Measurements from ENCODE around the gene ABTB2.
A peak's percentile ranks its signal among the peaks of the same experiment; 100 is the strongest.
"Not testable (repeated sequence)": the region's sequence is repeated elsewhere in the genome, so short reads cannot be mapped to it uniquely, and the experiment has no call there.

The ABTB2 gene

DNA sequence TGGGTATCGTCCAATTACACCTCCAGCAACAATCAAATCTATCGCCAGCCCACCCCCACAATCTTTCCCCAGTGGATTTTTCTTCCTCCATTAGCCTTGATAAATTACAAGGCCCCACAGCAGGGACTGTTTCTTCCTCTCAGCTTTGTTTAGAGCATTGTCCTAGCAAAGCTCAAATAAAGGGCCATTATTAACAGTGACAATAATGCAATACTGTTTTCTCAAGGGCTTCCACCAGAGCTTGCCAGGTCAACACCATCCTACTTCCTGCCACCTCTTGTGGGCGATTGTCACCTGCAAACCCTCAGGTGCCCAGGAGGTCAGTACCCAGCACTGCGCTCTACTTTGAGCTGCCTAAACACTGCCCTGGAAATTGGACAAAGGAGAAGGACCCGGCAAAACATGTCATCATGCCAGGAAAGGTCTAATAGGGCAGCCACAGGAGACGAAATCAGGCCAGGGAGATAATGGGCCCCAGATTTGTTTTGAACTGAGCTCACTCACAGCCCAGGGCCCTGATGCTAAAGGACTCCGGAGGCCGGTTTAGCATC lies 95.2 kb downstream of the ABTB2 start:
- DNase-seq (ENCODE audit: low read depth), result no peak

DNA sequence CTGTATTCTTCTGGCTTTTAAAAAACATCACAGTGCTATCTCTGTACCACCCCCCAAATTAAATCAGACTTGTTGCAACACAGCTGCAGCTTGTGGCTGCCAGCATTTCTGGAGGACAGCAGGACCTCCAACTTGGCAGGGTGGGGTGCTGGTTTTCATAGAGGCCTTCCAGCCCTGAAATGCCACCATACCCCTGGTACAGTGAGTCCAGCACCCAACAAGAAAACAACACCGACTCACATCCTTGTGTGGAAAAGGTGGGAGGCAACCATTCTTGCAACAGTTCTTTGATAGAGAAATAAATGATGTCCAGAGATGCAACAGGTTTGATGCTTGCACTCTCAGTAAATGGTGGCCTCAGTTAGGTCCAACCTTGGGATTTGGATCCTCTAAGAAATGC lies 96.0 kb downstream of the ABTB2 start:
- DNase-seq (ENCODE audit: low read depth), result no peak

DNA sequence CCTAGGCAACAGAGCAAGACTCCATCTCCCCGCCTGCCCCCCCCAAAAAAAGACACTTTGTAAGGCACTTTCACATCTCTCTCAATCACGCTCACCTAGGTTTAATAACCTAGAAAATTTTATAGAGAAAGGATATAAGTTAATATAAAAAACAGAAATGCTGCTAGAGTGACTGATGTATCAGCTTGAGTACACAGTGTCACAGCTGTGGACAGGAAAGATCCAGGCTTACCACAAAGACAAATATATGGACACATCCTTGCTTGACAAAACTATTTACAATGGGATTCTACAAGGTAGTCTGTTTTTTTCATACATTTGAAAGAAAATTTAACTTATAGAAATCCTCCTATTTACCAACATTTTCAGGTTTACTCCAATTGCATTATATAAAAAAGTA lies 96.7 kb downstream of the ABTB2 start:
- DNase-seq (ENCODE audit: low read depth), result no peak

DNA sequence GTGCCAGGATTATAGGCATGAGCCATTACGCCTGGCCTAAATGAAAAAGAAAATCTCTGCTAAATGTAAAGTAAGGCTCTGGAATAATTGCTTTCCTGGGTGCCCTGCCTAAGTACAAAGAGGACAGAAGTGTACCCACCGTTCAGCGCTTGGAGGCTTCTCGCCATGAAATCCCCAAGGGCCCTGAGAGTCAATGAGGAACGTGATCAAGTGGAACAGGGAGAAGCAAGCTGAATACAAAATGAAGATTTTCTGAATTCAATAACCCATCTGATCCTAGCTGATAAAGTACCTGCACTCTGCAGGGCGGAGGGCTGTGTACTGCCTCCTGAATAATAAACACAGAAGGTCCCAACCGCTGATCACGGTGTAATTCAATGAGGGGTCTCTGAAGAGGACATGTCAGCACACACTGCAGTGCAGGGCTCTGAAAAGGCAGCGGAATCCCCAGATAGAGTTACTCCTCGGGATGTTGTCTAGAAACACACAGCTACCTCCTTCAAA lies 97.7 kb downstream of the ABTB2 start:
- no peak for DNase-seq (ENCODE audit: low read depth)

DNA sequence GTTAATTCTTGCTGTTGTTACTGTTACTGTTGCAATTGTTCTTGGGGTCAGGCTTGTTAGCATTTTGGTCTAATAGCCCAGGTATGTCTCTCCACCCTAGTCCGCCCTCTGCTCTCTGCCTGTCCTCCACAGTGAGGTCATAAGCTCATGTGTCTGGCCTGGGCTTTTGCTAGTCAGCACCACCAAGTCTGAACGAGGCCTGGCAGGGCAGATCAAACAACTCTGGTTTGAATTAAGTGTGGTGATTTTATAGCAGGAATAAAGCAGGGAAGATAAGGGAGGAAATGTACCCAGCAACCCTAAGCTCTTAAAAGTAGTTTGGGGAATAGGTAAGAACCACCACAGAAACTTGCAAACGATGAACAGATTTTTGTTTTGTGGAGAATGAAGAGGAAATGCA lies 98.7 kb downstream of the ABTB2 start:
- no peak for DNase-seq (ENCODE audit: low read depth)

DNA sequence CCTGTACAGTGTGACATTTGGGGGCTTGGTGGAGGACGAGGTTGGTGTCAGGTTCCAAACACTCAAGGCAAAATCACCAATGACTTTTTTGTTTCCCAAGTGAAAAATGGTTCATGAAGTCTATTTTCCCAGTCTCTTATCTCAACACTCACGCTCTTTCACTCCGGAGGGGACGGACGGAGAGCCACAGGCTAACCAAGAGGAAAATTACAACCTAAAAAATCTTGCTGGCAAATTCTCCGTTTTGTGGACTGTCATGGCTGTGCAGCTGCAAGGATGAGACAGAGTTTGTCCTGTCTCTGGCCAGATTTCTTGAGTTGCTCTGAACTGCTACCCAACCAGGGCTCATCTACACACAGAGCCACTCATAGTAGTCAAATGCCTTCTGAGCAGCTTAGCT lies 101.2 kb downstream of the ABTB2 start:
- DNase-seq (ENCODE audit: low read depth), result no peak

DNA sequence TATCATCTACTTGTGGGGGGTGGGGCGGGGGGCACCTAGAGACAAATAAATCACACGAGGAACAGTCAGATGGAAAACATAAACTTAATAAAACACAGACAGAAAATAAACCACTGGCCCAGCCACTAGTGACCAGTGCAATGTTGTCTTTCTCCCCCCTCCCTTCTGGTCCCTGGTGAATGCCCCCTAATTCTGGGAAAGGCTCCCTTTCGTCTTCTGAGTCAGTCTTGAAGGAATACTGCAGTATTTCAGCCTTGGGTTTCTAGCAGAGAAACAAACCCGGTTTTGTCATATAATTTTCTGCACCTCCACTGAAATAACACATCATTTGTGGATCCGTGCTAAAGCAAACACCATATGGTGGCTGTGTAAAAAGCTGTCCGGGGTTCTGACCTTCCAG lies 101.7 kb downstream of the ABTB2 start:
- DNase-seq (ENCODE audit: low read depth), result no peak

DNA sequence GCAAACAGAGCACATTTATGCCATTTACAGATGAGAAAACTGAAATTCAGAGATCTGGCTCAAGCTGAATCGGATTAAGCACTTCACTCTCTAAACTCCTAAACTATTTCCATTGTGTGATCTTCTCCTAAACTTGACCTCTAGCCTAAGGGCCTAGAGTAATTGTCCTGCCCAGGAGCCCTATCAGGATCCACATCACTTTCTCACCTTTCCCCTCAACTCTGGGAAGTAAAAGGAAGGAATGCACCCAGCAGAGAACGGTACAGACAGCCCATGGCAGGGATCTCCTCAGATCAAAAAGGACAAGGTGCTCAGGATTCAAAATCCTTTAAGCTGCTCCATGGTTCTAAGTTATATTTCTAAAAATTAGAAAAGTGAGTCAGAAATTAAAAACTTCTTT lies 102.7 kb downstream of the ABTB2 start:
- DNase-seq (ENCODE audit: low read depth), result no peak

DNA sequence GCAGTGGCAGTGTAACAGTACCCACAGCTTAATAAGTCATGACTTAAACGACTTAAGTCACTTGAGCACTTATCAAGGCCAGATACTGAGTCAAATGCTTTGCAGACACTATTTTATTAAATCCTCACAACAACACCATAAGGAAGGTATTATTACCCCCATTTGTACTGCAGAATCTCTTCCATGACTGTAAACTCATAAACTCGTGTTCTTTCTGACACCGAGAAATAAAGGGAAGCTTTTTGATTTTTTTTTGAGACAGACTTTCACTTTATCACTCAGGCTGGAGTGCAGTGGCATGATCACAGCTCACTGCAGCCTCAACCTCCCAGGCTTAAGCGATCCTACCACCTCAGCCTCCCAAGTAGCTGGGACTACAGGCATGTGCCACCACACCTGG lies 103.8 kb downstream of the ABTB2 start:
- DNase-seq (ENCODE audit: low read depth), result no peak

DNA sequence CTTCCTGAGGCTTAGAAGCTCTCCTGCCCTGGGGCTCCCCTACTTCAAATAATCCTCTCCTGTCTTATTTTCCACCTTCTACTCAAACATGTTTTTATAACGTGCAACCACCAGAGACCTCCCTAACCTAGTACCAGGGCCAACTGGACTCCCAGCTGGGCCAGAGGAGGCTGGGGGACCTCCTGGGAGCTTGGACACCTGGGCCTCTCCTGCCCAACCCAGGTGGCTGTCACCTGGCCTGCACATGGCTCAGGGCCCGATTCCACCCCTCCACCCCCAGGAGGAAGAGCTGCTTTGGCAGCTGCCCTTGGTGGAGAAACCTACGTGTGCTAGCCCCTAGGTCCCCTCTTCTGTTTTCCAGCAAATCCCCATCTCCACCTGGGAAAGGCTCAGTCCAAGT lies 105.2 kb downstream of the ABTB2 start:
- DNase-seq (ENCODE audit: low read depth), result no peak

DNA sequence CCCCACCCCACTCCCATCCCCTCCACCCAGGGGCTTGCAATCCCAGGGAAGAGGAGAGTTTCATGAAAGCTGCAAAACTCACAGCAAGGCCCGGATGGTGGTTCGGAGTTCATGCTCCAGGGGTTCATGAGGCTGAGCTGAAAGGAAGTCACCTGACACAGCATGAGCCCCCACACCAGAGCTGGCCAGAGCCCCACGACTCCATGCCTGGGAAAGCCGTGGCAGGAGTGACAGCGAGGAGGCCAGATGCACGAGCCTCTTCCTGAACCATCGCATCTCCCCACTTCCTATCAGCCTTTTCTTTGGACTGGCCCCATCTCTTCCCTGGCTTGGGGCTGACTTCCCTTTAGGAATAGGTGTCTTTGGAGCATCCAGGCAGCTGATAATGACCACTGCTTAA lies 105.8 kb downstream of the ABTB2 start:
- no peak for DNase-seq (ENCODE audit: low read depth)

DNA sequence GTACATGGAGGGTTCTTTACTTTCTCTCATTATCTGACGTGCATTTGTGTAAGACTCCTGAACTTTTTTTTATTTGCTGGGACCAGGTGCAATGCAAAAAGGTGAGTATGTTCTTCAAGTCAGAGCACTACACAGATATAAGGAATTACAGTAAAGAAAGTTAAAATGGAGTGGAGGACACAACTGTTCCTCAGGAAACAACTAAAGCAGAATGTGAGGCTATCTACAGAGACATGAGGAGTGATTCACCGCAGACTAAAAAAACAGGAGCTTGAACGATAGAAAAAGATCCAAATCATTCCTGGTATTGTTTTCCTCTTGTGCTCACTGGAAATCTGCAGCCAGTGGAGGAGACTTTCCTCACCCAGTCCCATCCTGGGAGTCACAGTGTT lies 106.2 kb downstream of the ABTB2 start:
- no peak for DNase-seq (ENCODE audit: low read depth)

DNA sequence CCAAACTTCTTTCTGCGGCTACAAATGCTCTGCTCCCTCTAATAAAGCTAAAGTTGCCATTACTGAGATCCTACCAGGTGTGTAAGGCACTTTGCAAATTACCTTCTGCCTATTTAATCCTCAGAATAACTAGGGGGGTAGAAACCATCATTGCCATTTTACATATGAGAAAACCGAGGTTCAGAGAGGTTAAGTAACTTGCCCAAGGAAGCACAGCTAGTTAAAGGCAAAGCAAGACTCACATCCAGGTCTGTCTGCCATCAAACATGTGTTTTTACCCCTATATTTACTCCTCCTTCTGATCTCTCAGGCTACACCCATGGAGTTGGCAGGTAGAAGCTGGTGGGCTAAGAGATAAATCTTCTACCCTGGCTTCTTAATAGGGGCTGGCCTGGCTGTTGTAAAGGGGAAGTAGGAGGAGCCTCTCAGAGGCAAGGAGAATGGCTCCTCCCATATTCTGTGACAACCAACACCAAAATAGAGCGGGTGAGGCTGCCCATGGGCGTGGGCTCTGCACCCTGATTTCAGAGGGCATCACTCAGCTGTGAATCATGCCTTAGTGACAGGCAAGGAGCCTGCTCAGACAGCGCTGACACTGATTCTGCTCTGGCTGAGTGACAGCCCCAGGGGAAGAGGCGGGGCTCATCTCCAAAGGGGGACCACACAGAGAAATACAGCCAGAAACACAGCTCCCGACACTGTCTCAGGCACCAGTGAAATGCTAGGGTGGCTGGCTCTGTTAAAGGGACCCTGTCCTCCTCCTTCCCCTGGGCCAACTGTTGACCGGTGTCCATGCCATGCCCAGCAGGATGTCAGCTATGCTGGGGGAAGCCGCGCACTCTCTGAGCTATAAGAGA lies 106.8 kb downstream of the ABTB2 start:
- peak; percentile 62 for DNase-seq (ENCODE audit: low read depth)

DNA sequence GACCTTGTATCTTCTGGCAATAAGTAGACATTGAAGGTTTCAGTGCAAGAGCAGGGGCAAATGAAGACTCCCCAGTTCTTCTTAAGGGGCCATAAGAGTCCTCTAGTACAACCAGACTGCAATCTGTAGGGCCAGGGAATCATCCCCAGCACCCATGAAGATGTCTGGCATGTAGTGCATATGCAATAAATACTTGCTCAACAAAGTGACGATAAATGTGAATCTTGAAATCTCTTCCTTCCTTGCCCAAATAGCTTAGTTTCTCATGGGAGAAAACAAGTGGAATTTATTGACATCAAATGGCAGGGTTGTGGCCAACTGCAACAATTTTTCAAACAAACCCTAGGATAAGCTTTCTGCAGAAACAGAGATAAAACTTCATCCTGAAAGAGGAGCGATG lies 107.6 kb downstream of the ABTB2 start:
- no peak for DNase-seq (ENCODE audit: low read depth)

DNA sequence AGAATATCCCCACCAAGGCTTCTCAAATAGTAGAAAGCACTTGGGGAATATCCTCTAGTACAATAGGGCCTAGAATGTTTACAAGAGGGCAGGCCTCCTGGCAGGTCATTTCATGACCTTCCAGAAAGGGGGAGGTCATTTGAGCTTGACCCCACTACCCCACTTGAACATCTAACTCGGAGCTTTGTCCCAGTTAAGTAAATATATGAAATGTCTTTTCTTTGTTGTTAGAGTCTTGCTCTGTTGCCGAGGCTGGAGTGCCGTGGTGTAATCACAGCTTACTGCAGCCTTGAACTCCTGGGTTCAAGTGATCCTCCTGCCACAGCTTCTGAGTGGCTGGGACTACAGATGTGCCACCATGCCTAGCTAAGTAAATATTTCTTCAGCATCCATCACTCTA lies 108.4 kb downstream of the ABTB2 start:
- DNase-seq (ENCODE audit: low read depth), result no peak

DNA sequence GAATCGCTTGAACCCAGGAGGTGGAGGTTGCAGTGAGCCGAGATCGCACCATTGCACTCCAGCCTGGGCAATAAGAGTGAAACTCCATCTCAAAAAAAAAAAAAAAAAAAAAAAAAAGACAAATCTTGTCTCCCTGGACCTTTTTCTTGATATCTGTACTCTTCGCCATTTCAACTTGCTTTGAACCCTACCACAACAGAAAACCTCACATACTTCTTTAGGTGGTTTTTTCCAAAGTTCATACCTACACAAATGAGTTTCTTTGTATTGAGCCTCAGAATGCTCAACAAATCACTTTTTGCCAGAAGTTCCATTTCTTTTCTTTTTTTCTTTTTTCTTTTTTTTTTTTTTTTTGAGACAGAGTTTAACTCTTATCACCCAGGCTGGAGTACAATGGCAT lies 111.3 kb downstream of the ABTB2 start:
- DNase-seq (ENCODE audit: low read depth), result not testable (repeated sequence)

DNA sequence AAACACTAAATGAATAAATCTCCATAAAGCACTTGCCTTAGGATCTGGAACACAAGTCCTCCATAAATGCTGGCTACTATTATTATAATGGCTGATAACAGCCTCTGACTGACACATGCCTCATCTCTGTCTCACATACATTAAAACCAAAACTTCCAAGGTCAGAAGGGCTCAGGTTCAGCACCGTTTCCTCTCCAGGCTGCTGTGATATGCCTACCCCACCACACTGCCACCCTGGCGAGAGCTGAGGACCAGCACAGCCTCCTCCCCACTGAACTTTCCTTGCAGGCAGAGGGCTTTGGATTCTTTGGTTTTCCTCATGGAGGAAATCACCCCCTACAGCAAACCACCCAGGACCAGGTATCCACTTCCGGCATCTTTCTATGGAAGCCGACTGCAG lies 112.8 kb downstream of the ABTB2 start:
- DNase-seq (ENCODE audit: low read depth), result no peak

DNA sequence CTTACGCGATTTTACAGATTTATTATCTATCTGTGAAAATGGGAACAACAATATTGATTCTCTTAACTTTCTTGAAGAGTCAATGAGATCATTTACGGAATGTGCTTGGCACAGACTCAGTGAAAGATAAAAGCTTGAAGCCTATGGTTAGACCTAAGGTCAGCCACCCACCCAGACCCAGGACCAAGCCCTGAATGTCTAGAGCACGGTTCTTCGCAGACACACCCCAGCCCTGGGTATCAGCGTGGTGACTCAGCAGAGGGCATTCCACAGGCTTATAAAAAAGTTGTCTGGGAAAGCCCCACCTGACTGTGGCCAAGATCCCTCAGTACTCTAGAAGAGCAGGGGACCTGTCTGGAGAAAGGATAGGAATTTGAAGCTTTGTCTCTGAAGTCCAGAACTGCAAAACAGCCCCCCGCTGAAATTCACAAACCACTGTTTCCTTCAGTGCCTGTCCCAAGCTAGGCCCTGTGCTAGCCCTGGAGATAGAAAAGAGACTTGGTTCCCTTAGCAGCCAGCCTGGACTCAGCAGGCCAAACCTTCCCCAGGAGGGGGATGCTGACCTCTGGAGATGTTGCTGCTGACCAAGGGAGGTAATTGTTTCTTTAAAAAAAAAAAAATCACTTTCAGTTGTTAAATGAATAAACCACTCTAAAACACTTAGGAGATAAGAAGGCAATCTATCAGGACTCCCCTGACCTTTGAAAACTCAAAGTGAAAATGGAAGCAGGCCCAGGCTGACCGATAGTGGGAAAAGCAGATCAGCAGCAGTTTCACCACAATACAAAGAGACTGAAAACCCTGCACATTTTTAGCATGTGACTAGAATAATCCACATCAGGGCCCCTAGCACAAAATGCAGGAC lies 114.0 kb downstream of the ABTB2 start:
- DNase-seq (ENCODE audit: low read depth), result no peak

DNA sequence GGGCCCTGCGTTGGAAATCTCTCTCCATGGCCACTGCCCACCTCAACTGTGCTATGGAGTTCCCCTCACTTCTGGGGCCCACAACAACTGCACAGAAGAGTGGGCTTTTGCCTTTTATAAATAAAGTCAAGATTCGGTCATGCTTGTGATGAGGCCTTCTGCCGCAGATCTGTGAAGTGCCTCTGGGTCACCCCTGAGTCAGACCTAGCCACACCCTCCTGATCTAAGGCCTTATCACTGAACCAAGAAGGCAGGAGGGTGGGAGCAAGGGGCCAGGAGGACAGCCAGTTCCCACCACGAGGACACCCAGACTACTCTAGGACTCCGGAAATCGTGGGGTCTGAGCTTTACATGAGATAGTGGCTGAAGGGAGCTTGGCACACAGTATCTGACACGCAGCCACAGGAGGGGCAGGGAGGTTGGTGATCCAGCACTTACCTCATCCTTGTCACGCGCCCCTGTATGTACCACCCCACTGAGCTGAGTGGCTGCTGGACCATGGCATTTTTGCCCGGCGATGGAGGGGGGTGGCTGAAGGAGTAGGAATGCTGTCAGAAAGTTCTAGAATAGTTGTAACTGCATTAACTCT lies 115.7 kb downstream of the ABTB2 start:
- DNase-seq (ENCODE audit: low read depth), result no peak

DNA sequence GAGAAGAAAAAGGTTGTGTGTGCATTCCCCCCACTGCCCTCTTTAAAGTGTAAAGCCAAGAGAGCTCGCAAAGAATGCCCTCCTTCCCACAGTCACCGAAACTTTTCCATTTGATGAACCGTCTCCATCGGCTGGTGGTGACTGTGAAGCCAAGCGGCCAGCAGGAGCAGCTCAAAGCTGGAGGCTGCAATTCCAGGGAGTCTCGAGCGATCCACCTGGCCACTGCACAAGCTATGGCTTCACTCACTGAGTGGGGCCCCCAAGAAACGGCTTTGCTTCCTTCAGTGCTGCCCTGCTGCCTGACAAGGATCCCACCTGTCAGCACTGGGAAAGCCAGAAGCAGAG lies 117.7 kb downstream of the ABTB2 start:
- no peak for DNase-seq (ENCODE audit: low read depth)

DNA sequence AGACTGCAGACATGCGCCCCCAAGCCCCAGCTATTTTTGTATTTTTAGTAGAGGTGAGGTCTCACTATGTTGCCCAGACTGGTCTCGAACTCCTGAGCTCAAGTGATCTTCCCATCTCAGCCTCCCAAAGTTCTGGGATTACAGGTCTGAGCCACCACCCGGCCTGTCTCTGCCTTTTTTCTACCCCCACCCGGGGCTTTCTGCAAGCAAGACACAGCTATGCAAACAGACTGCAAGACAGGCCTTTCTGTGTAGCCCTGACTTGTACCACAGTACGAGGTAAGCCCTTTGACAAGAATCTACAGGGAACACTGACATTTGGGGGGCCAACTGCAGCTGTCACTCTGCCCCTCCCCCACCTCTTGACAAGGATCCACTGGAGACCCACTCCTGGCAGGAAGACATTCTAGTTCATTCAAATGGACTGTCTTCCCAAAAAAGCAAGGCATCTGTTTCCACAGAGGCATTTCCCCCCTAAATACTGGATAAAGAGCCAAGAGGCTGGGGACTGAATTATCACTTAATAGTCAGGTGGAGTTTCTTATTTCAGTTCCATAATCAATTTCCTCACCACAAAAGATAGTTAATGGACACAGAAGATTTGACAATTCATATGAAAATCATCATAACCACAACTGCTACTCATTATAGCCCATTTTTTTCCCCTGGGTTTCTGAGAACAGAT lies 118.2 kb downstream of the ABTB2 start:
- no peak for DNase-seq (ENCODE audit: low read depth)

DNA sequence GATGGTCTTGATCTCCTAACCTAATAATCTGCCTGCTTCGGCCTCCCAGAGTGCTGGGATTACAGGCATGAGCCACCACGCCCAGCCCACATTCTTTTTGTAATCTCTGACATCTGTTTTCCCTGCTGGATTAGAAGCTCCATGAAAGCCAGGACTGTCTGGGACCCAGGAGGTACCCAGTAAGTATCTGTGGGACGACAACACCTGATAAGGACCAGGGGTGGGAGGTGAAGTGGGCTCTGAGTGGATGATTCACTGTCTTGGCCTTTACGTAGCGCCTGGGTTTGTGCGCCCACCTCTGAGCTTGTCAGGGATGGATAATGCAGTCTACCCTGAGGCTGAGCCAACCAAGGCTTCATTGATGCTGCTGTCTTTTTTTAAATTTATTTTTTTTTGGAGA lies 118.8 kb downstream of the ABTB2 start:
- DNase-seq (ENCODE audit: low read depth), result no peak
